Stimulated activated naive CD8-positive, alpha-beta T cell treated with anti-CD3 and anti-CD28 coated beads, Interleukin-15, Interleukin-2, amounts not matched to agents 100 ng/mL and 50 ng/mL, for 24 hours (primary cell): Measurements from ENCODE around the gene IQGAP1.
"Not testable (repeated sequence)": the region's sequence is repeated elsewhere in the genome, so short reads cannot be mapped to it uniquely, and the experiment has no call there.

Experiments
- H3K27ac Mint-ChIP-seq: one replicate; pipeline ENCODE4 v1.8.0; 2021; ENCODE audit warnings: mild to moderate bottlenecking, mixed read lengths
- H3K27me3 Mint-ChIP-seq: one replicate; pipeline ENCODE4 v1.8.0; 2021; ENCODE audit warnings: mixed read lengths
- H3K36me3 Mint-ChIP-seq: one replicate; pipeline ENCODE4 v1.8.0; 2021; ENCODE audit warnings: low read depth, mixed read lengths
- H3K4me1 Mint-ChIP-seq: one replicate; pipeline ENCODE4 v1.8.0; 2021; ENCODE audit warnings: low read depth, mixed read lengths
- H3K4me3 Mint-ChIP-seq: one replicate; pipeline ENCODE4 v1.8.0; 2021; ENCODE audit warnings: mild to moderate bottlenecking, mixed read lengths
- H3K9me3 Mint-ChIP-seq: one replicate; pipeline ENCODE4 v1.8.0; 2021; ENCODE audit warnings: mixed read lengths

IQGAP1 gene

GRCh38 chr15:90524018-90524803 lies 136.2 kb downstream of the IQGAP1 start:
- not testable (repeated sequence) for H3K27me3 Mint-ChIP-seq

DNA sequence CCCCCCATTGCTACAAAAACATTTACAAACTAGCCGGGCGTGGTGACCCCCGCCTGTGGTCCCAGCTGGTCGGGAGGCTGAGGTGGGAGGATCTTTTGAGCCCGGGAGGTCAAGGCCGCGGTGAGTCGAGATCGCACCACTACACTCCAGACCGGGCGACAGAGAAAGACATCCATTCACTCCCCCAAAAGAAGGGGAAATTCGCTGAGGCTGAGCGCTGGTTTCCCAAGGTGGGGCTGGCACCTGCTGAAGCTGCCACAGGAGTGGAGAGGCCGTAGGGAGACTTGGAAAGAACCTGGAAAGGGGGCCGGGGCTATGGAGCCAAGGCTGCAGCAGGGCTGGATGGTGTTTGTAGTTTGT lies 140.9 kb downstream of the IQGAP1 start:
- Mint-ChIP-seq H3K36me3 (no peaks in the 10 kb centered on the region), H3K4me3 (peak overlapping the region; percentile 84), H3K9me3 (no peaks in the 10 kb centered on the region), H3K4me1 (peaks cover 36% of the 10 kb centered on the region), H3K27ac (peak overlapping the region; percentile 92), H3K27me3 (no peaks in the 10 kb centered on the region)

More at GRCh38 chr15:90524018-90524803, 136.2 kb downstream of the IQGAP1 start:
- not testable (repeated sequence) for H3K27ac Mint-ChIP-seq, H3K4me3 Mint-ChIP-seq, H3K9me3 Mint-ChIP-seq, H3K4me1 Mint-ChIP-seq, H3K36me3 Mint-ChIP-seq

- Mint-ChIP-seq H3K27ac (peak within 1 kb of the TSS; percentile 92), H3K27me3 (no peaks in the 10 kb centered on the region), H3K4me3 (peak within 1 kb of the TSS; percentile 97)
These were observed 141.6 kb downstream of the IQGAP1 start, which contains the start of gene CRTC3 for GRCh38 chr15:90529371-90530249. CRTC3 (plus strand) TSS chr15:90529923; CDS start chr15:90530072, 149 bp downstream.

DNA sequence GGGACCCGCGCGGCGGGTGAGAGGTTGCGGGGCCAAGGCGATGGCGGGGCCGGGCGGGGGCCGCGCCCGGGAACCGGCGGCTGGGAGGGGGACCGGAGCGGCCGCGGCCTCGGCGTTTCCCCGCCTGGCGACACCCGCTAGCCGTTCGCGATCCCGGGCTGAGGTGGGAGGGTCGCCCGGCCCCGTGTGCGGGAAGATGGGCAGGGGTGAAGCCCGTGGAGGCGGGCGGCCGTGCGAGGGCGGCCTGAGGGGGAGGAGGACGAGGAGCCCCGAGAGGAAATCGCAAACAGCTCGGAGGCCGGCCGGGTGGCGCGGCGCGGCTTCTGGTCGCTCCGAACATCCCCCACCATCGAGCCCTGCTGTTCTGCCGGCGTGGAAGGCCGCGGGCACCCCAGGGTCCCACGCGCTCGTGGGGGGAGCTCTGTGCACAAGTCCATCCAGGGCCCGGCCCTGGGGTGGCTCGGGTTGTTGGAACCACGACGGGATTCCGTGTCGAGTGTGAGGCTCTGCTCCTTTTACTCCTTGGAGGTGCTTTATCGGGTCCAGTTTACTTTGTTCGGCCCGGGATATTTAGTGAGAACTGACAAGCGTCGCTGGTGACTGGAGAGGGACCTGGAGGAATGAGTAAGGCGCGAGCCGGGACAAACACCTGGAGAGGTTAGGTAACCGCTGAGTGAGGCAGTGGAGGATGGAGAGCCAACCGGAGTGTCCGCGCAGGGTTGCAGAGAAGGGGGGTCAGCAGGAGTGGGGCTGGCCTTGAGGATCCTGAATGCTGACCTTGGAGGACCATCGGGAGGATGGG lies 142.4 kb downstream of the IQGAP1 start:
- Mint-ChIP-seq H3K4me3 (peak overlapping the region; percentile 97), H3K9me3 (no peaks in the 10 kb centered on the region), H3K4me1 (peaks cover 50% of the 10 kb centered on the region), H3K27ac (peak overlapping the region; percentile 86), H3K27me3 (no peaks in the 10 kb centered on the region), H3K36me3 (no peaks in the 10 kb centered on the region)

More at GRCh38 chr15:90529371-90530249, 141.6 kb downstream of the IQGAP1 start, which contains the start of gene CRTC3:
- H3K9me3 Mint-ChIP-seq = no peaks in the 10 kb centered on the region
- H3K36me3 Mint-ChIP-seq = no peaks in the 10 kb centered on the region
- H3K4me1 Mint-ChIP-seq = peaks cover 42% of the 10 kb centered on the region

DNA sequence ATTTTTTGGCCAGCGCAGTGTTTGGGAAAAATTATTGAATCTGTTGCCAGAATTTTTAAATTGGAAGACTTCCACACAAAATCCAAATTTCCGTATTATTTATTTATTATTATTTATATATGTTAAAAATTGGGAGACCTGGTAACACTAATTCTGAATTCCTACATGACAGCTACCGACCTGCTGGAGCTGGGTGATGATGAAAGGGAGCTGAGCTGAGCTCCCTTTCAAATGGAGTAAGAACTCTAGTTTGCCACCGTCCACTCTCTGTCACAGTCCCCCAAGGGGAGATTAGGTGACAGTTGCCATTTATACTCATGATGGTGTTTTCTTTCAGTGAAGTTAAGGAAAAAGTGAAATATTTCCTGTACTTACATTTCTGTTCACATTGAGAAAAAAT lies 143.1 kb downstream of the IQGAP1 start:
- Mint-ChIP-seq H3K27ac (peak overlapping the region; percentile 86), H3K4me3 (peak overlapping the region; percentile 97), H3K9me3 (no peaks in the 10 kb centered on the region), H3K36me3 (no peaks in the 10 kb centered on the region), H3K27me3 (no peaks in the 10 kb centered on the region), H3K4me1 (peaks cover 55% of the 10 kb centered on the region)

DNA sequence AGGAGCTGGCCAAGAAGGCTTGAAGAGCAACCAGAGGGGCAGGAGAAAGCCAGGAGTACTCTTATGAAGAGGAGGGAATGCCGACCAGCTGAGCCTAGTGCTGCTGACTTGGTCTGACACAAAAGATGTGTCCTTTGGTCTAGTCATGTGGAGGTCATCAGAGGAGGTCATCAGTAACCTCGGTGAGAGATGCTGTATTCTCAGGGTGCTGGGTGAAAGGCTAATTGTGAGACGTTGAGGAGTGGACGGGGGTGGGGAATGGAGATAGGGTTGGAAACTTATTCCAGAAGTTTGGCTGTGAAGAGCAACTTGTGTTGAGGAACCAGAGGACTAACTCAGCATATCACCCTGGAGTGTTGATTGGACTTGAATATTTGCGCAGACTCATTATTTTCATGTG lies 147.2 kb downstream of the IQGAP1 start:
- Mint-ChIP-seq H3K27me3 (no peaks in the 10 kb centered on the region), H3K9me3 (no peaks in the 10 kb centered on the region), H3K27ac (no peak overlapping the region), H3K4me3 (no peak overlapping the region), H3K4me1 (peaks cover 85% of the 10 kb centered on the region), H3K36me3 (peaks cover 19% of the 10 kb centered on the region)

DNA sequence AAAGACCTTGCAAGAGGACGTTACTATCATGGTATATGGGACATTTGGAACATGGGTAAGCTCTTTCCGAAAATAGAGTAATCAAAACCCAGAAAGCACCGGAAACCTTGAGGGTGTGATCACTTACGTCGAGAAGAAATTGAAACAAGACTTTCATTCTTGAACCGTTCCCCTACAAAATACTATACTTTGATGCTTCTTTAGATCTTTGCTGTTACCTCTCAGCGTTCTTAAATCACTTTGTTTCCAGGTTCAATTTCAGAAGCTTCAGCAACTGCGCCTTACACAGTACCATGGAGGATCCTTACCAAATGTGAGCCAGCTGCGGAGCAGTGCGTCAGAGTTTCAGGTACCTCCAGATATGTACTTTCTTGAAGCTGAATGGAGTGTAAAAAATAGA lies 151.7 kb downstream of the IQGAP1 start:
- Mint-ChIP-seq H3K4me3 (peak overlapping the region; percentile 83), H3K27ac (peak overlapping the region; percentile 83), H3K9me3 (no peaks in the 10 kb centered on the region), H3K36me3 (peaks cover 48% of the 10 kb centered on the region), H3K4me1 (peaks cover 66% of the 10 kb centered on the region), H3K27me3 (no peaks in the 10 kb centered on the region)

DNA sequence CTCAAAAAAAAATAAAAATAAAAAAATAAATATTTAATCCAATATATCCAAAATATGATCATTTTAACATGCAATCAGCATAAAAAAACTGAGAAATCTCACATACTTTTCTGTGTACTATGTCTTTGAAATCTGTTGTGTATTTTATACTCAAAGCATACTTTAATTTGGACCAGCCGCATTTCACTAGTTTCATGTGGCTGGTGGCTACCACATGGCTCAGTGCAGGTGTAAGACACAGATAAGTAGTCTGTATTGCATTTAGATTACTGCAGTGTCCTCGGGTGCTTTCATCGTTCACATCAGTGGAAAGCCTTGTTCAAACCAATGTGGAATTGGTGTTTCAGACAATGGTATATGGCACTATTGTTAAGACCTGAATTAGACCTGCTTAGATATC lies 152.7 kb downstream of the IQGAP1 start:
- Mint-ChIP-seq H3K36me3 (peaks cover 54% of the 10 kb centered on the region), H3K27me3 (no peaks in the 10 kb centered on the region), H3K9me3 (no peaks in the 10 kb centered on the region), H3K4me1 (peaks cover 63% of the 10 kb centered on the region), H3K27ac (no peak overlapping the region), H3K4me3 (no peak overlapping the region)

DNA sequence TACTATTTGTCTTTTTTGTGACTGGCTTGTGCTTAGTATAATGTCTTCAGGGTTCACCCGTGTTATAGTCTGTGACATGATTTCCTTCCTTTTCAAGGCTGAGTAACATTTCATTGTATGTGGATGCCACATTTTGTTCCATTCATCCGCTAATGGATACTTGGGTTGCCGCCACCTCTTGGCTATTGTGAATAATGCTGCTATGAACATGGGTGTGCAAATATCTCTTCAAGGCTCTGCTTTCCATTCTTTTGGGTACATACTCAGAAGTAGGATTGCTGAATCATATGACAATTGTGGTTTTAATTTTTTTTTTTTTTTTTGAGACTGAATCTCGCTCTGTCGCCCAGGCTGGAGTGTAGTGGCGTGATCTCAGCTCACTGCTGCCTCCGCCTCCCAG lies 157.1 kb downstream of the IQGAP1 start:
- Mint-ChIP-seq H3K27ac (no peak overlapping the region), H3K27me3 (no peaks in the 10 kb centered on the region)

DNA sequence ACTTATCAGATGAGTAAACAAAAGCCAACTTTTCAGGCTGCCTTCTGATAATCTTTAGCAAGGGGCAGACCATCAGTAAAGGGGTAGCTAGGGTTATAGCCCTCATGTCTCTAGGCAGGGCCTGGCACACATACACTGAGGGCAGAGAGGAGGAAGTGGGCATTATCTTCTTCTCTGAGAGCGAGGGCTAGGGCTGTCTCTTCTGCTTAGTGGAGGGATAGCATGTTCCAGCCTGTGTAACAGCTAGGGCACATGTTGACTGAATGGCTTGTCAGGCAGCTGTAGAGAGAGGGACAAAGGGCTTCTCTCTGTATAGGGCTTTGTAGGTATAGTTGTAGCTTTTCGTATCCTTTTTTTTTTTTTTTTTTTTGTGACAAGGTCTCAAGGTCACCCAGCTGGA lies 159.5 kb downstream of the IQGAP1 start:
- H3K4me1 Mint-ChIP-seq = peaks cover 54% of the 10 kb centered on the region
- H3K27ac Mint-ChIP-seq = peak overlapping the region; percentile 28
- H3K4me3 Mint-ChIP-seq = no peak overlapping the region
- H3K9me3 Mint-ChIP-seq = no peaks in the 10 kb centered on the region
- peaks cover 32% of the 10 kb centered on the region for H3K36me3 Mint-ChIP-seq
- no peaks in the 10 kb centered on the region for H3K27me3 Mint-ChIP-seq

More for the DNA sequence above, 157.1 kb downstream of the IQGAP1 start:
- Mint-ChIP-seq H3K9me3 (no peaks in the 10 kb centered on the region), H3K4me1 (peaks cover 53% of the 10 kb centered on the region), H3K4me3 (no peak overlapping the region), H3K36me3 (peaks cover 43% of the 10 kb centered on the region)

- no peak overlapping the region for H3K27ac Mint-ChIP-seq
These were observed 162.9 kb downstream of the IQGAP1 start for GRCh38 chr15:90550919-90551318.

More at GRCh38 chr15:90550919-90551318, 162.9 kb downstream of the IQGAP1 start:
- Mint-ChIP-seq H3K36me3 (peaks cover 20% of the 10 kb centered on the region), H3K4me3 (no peak overlapping the region), H3K9me3 (no peaks in the 10 kb centered on the region), H3K27me3 (no peaks in the 10 kb centered on the region), H3K4me1 (peaks cover 58% of the 10 kb centered on the region)
